GM21390 (cell line): ENCODE results near the gene MYL5.
"Not testable (repeated sequence)": the region's sequence is repeated elsewhere in the genome, so short reads cannot be mapped to it uniquely, and the experiment has no call there.

Experiments used
- ATAC-seq: cut with Tn5 transposase; IDR thresholded peaks from one replicate; pipeline ENCODE4 v1.9.1; 2021; ENCODE audit not compliant: unreplicated experiment

The MYL5 gene

GRCh38 chr4:674172-675035 lies at the start of gene MYL5, which contains the start of gene ATP5ME:
Gene MYL5, plus strand, starts transcription at chr4:674542. Its CDS starts 3,485 bp downstream, at chr4:678027.
Gene ATP5ME, minus strand, starts transcription at chr4:674276. Its CDS starts 29 bp downstream, at chr4:674247.
- ATAC-seq = peak; percentile 73

GRCh38 chr4:624705-625590 lies 49.4 kb upstream of the MYL5 start, which contains the start of gene PDE6B:
Gene PDE6B, plus strand, starts transcription at chr4:625573. Its CDS starts 54 bp downstream, at chr4:625627.
- no peak for ATAC-seq

GRCh38 chr4:625631-626161 lies 48.6 kb upstream of the MYL5 start:
- ATAC-seq = no peak

GRCh38 chr4:626201-627091 lies 47.9 kb upstream of the MYL5 start:
- no peak for ATAC-seq

- ATAC-seq = no peak
These were observed 46.8 kb upstream of the MYL5 start for GRCh38 chr4:627347-628125.

- ATAC-seq = no peak
These were observed 46.0 kb upstream of the MYL5 start for GRCh38 chr4:628311-628741.

GRCh38 chr4:628821-629635 lies 45.3 kb upstream of the MYL5 start:
- no peak for ATAC-seq

- no peak for ATAC-seq
These were observed 44.8 kb upstream of the MYL5 start for GRCh38 chr4:629636-629914.

GRCh38 chr4:629915-630641 lies 44.3 kb upstream of the MYL5 start:
- ATAC-seq = no peak

GRCh38 chr4:630656-631055 lies 43.7 kb upstream of the MYL5 start:
- ATAC-seq = no peak

- no peak for ATAC-seq
These were observed 42.0 kb upstream of the MYL5 start for GRCh38 chr4:632196-632790.

- ATAC-seq = no peak
These were observed 41.4 kb upstream of the MYL5 start for GRCh38 chr4:632926-633325.

- ATAC-seq = no peak
These were observed 40.9 kb upstream of the MYL5 start for GRCh38 chr4:633406-633805.

GRCh38 chr4:633976-634598 lies 40.3 kb upstream of the MYL5 start:
- no peak for ATAC-seq

- ATAC-seq = no peak
These were observed 39.8 kb upstream of the MYL5 start for GRCh38 chr4:634599-634985.

- ATAC-seq = not testable (repeated sequence)
These were observed 39.1 kb upstream of the MYL5 start for GRCh38 chr4:635066-635835.
